Measurements from ENCODE around the gene PKM.
A peak's percentile ranks its signal among the peaks of the same experiment; 100 is the strongest.
"Not testable (repeated sequence)": the region's sequence is repeated elsewhere in the genome, so short reads cannot be mapped to it uniquely, and the experiment has no call there.

PKM gene

DNA sequence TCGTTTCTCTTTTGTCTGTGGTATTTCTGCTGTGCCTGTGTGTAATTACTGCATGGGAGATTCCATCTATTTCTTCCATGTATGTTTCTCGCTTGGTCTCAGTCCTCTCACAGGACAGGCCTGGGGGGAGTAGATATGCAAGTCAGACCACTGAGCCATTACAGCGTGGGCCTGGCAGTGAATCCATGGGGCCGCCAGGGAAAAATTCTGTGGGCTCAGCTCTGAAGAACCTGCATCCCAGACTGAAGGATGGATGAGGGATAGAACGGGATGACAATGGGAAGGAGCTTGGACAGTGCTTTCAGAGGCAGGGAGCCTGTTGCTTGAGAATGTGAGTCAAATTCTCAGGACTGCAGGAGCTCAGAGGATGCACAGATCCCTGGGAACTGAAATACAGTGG lies 58.2 kb downstream of the PKM start:
- Mint-ChIP-seq H3K4me3 (no peak overlapping the region), H3K36me3 (ENCODE audit: low read depth) (no peaks in the 10 kb centered on the region), H3K9me3 (no peaks in the 10 kb centered on the region), H3K27me3 (ENCODE audit: low read depth) (peaks cover 3% of the 10 kb centered on the region), H3K4me1 (ENCODE audit: low read depth) (peaks cover 16% of the 10 kb centered on the region), H3K27ac (no peak overlapping the region)
- no peak for DNase-seq (ENCODE audit: low spot score)

DNA sequence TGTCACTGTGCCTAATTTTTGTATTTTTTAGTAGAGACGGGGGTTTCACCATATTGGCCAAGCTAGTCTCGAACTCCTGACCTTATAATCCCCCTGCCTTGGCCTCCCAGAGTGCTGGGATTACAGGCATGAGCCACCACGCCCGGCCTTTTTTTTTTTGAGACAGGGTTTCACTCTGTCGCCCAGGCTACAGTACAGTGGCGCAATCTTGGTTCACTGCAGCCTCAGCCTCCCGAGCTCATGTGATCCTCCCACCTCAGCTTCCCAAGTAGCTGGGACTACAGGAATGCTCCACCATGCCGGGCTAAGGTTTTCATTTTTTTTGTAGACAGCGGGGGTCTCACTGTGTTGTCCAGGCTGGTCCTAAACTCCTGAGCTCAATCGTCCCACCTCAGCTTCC lies 59.0 kb downstream of the PKM start:
- not testable (repeated sequence) for H3K27ac Mint-ChIP-seq; H3K27me3 Mint-ChIP-seq (ENCODE audit: low read depth); H3K4me3 Mint-ChIP-seq; H3K36me3 Mint-ChIP-seq (ENCODE audit: low read depth); H3K9me3 Mint-ChIP-seq; DNase-seq (ENCODE audit: low spot score)
- peaks cover 17% of the 10 kb centered on the region for H3K4me1 Mint-ChIP-seq (ENCODE audit: low read depth)

DNA sequence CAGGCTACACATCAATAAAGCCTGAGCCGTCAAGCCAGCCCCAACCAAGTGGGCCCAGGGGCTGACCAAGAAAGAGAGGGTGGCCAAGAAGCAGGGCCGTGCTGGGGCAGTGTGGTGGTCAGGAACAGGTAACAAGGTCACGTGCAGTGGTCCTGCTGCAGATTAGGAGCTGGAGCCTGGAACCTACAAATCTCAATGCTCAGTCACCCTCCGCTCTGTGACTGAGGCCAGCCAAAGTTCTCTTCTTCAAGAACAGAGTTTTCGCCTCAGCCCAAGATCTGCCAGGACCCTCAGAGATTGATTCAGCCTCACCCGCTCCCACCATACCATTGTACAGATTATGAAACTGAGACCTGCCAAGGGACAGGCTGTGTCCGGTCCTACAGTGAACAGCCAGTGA lies 60.3 kb downstream of the PKM start:
- peaks cover 17% of the 10 kb centered on the region for H3K4me1 Mint-ChIP-seq (ENCODE audit: low read depth)
- no peak overlapping the region for H3K4me3 Mint-ChIP-seq
- DNase-seq (ENCODE audit: low spot score) = no peak
- no peaks in the 10 kb centered on the region for H3K36me3 Mint-ChIP-seq (ENCODE audit: low read depth)
- peaks cover 9% of the 10 kb centered on the region for H3K27me3 Mint-ChIP-seq (ENCODE audit: low read depth)
- no peak overlapping the region for H3K27ac Mint-ChIP-seq
- no peaks in the 10 kb centered on the region for H3K9me3 Mint-ChIP-seq

DNA sequence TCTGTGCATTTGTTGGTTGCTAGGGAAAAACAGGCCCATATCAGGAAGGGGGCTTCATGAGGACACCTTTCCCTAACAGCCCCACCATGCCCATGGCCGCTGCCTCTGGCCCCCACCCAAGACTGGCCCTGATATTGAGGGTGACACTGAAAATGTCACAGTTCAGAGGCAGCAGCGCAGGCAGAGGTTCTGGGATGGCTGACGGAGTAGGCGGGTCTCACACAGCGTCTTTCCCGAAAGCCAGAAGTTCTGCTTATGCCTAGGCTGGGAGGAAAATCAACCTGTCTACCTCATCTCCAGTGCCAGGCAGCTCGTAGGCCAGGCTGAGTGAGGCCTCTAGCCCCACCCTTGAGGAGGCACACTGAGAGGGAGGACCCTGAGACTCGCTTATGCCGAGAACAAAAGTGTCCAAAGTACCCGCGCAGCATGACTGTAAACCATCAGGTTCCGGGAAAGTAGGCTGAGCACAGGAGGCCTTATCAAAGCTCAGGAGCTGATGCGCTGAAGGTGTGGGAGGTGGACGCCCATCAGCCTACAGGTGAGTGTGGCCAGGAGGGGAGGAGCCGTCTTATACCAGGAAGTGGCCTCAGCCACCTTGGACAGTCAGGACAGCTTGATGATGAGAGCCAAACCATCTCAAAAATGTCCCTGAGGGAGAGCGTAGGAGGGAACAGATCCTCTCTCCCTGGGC lies 60.9 kb downstream of the PKM start:
- Mint-ChIP-seq H3K27me3 (ENCODE audit: low read depth) (peaks cover 9% of the 10 kb centered on the region), H3K9me3 (no peaks in the 10 kb centered on the region)
- no peak for DNase-seq (ENCODE audit: low spot score)

DNA sequence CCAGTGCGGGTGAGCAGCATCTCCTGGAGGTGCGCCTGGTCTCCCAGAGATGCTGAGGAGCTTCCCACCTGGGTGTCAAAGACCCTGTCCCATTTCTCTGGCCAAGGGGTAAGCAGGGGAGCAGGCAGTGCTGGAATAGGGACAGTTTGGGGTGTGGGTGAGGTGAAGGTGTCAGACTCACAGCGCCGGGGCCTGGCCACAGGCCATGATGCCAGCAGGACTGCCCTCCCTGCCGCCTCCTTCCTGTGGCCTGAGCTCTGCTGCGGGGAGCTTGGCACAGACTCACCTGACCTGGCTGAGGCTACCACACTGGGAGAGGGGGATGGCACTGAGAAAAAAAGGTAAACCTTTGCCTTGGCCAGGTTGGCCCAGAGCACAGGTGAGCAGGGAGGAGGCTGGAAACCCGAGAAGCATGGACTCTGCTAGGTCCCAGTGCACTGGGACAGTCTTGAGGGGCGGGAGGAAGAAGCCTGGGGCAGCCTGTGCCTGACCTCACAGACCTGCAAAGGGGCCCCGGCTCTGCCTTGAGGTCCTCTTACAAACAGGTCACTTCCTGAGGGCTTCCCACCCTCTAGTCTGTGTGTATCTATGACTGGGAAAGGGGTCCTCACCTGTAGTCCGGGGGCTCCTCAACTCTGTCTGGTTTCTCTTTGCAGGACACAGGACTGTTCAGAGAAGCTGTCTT lies 61.6 kb downstream of the PKM start:
- Mint-ChIP-seq H3K9me3 (no peaks in the 10 kb centered on the region), H3K4me3 (no peak overlapping the region), H3K27me3 (ENCODE audit: low read depth) (peaks cover 6% of the 10 kb centered on the region), H3K36me3 (ENCODE audit: low read depth) (no peaks in the 10 kb centered on the region), H3K27ac (no peak overlapping the region), H3K4me1 (ENCODE audit: low read depth) (peaks cover 17% of the 10 kb centered on the region)
- DNase-seq (ENCODE audit: low spot score) = no peak

More for the DNA sequence above, 60.9 kb downstream of the PKM start:
- Mint-ChIP-seq H3K27ac (no peak overlapping the region), H3K4me3 (no peak overlapping the region), H3K4me1 (ENCODE audit: low read depth) (peaks cover 17% of the 10 kb centered on the region), H3K36me3 (ENCODE audit: low read depth) (no peaks in the 10 kb centered on the region)

DNA sequence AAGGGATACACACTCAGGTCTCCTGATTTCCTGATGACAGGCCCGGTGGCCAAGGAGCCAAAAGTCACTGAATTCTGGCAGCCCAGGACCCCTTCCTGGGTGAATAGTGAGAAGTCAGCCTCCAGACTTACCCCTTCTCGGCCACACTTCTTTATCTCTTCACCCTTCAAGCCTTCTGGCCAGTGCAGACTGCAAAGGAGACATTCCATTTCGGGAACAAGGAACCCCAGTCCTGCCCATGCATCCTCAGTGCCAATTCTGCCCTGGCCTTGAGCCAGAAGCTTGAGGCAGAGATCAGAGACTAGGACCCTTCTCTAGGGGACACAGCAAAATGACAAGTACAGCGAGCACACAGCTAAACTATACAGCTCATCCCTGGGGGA lies 62.2 kb downstream of the PKM start:
- Mint-ChIP-seq H3K4me1 (ENCODE audit: low read depth) (peaks cover 17% of the 10 kb centered on the region), H3K9me3 (no peaks in the 10 kb centered on the region), H3K36me3 (ENCODE audit: low read depth) (no peaks in the 10 kb centered on the region), H3K27me3 (ENCODE audit: low read depth) (peaks cover 6% of the 10 kb centered on the region), H3K27ac (no peak overlapping the region), H3K4me3 (peak overlapping the region; percentile 32)
- no peak for DNase-seq (ENCODE audit: low spot score)

DNA sequence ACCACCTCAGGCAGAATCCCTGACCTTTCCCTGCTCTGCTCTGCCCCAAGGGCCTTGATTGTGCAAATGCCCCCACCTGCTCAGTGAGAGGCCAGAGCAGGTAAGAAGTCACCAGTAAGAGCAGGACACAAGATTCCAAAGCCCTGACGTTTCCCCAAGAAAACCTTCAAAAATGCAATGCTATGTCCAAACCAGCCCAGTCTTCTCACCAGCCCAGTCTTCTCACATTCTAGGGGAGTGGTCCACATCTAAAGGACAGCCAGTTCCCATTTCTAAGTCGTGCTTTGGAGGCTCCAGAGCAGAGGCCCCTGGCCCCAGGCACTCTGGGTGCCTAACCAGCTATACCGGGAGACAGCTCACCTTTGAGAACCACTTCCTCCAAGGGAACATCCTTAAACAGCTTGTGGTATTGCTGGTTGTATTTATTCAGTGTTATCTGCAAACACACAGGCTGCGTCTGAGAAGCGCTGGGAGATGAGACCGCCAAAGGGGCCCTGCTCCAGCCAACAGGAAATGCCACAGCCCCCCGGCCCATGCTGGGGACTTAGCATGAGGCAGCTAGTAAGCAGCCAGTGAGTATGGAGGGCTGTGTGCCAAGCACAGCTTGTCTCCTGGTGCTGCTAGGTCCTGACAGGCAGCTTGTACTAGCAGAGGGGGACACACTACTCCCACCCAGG lies 62.7 kb downstream of the PKM start:
- Mint-ChIP-seq H3K36me3 (ENCODE audit: low read depth) (no peaks in the 10 kb centered on the region), H3K27ac (no peak overlapping the region), H3K4me1 (ENCODE audit: low read depth) (peaks cover 17% of the 10 kb centered on the region), H3K4me3 (peak overlapping the region; percentile 35), H3K9me3 (no peaks in the 10 kb centered on the region), H3K27me3 (ENCODE audit: low read depth) (peaks cover 6% of the 10 kb centered on the region)
- DNase-seq (ENCODE audit: low spot score) = peak; percentile 4

DNA sequence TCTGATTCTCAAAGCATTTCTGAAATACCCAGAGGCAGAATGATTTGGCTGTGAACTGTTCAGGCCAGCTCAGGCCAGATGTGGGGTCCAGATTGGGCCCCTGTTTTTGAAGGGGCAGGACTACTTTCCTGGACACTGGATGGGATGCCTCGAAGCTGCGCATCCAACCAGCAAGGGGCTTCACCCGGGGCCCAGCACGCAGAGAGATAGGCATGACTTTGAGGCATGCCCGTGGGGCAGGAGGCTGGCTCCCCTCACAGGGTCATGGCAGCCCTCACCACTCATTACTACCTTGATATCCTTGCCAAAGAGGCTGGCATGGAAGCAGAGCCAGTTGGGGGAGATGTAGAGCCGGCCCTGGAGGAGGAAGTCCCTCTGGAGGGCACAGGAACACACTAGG lies 63.5 kb downstream of the PKM start:
- Mint-ChIP-seq H3K4me3 (no peak overlapping the region), H3K4me1 (ENCODE audit: low read depth) (peaks cover 17% of the 10 kb centered on the region), H3K27me3 (ENCODE audit: low read depth) (peaks cover 6% of the 10 kb centered on the region), H3K9me3 (no peaks in the 10 kb centered on the region), H3K36me3 (ENCODE audit: low read depth) (no peaks in the 10 kb centered on the region), H3K27ac (no peak overlapping the region)
- no peak for DNase-seq (ENCODE audit: low spot score)

DNA sequence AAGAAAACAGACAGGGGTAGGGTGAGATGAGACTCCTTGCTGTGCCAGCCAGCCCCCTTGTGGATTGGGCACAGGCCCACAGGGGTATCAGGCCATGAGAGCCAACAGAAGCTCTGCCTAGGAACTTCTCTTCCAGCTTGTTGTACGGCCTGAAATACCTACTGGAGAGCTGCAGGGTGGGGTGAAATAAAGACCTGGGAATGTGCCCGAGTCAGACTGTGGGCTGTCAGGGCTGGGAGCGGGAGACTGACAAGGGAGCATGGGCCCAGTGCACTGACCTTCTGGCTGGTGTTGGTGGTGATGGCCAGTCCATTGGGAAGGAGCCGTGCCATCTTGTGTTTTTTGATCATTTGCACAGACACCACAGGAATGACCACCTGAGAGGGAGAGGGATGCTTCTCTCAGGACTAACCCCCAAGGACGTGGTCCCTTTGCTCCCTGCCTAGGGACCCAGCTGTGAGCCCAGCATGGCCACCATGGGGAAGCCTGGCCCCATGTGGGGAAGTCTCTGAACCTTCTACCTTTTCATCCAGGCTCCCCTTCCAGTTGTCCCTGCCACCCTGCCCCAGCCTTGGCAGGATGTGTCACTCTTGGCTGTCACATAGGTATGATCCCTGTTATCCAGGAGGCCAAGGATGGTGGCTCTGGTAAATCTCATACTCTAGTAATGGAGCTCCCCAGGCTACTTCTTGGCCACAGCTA lies 64.1 kb downstream of the PKM start:
- H3K36me3 Mint-ChIP-seq (ENCODE audit: low read depth) = no peaks in the 10 kb centered on the region
- peaks cover 6% of the 10 kb centered on the region for H3K27me3 Mint-ChIP-seq (ENCODE audit: low read depth)
- no peak overlapping the region for H3K4me3 Mint-ChIP-seq
- no peaks in the 10 kb centered on the region for H3K9me3 Mint-ChIP-seq
- H3K4me1 Mint-ChIP-seq (ENCODE audit: low read depth) = peaks cover 17% of the 10 kb centered on the region
- H3K27ac Mint-ChIP-seq = no peak overlapping the region
- DNase-seq (ENCODE audit: low spot score) = no peak

DNA sequence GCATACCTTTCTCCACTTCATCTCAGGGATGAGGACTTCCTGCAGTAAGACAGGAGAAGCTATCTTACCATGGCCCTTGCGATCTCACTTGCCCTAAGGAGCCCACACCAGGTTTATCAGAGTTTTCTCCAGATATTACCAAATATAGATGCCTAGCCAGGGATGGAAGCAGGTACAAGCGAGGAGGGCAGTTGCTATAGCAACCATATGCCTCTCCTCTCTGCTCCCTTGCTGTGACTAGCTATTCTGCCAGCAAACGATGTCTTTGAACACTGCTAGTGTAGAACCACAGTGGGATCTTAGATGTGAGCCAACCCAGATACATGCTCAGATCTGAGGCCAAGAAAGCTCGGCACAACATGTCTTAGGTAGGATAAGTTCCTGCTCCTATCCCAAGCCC lies 67.3 kb downstream of the PKM start:
- H3K4me3 Mint-ChIP-seq = no peak overlapping the region

DNA sequence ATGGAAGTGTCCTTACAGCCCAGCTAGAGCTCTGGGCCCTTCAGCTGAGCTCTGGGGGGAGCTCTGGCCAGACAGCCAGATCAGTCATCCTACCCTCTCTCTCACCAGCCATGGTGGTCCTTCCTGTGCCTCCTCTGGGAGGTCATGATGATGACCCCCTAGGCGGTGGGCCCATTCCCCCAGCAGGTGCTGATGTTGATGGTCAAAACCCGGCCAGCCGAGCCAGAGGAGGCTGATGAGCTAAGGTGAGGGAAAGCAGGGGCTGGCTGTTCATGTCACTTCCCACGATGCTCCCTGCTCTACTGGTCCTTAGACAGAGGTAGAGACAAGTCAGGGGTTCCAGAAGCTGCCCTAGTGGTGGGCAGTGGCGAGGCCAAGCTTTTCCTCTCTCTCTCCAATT lies 68.4 kb downstream of the PKM start:
- Mint-ChIP-seq H3K9me3 (no peaks in the 10 kb centered on the region), H3K27ac (no peak overlapping the region), H3K27me3 (ENCODE audit: low read depth) (peaks cover 6% of the 10 kb centered on the region), H3K36me3 (ENCODE audit: low read depth) (no peaks in the 10 kb centered on the region), H3K4me3 (no peak overlapping the region), H3K4me1 (ENCODE audit: low read depth) (no peaks in the 10 kb centered on the region)
- DNase-seq (ENCODE audit: low spot score) = no peak

More for the DNA sequence above, 67.3 kb downstream of the PKM start:
- Mint-ChIP-seq H3K27ac (no peak overlapping the region), H3K4me1 (ENCODE audit: low read depth) (peaks cover 10% of the 10 kb centered on the region), H3K27me3 (ENCODE audit: low read depth) (peaks cover 6% of the 10 kb centered on the region), H3K36me3 (ENCODE audit: low read depth) (no peaks in the 10 kb centered on the region), H3K9me3 (no peaks in the 10 kb centered on the region)
- DNase-seq (ENCODE audit: low spot score) = no peak

DNA sequence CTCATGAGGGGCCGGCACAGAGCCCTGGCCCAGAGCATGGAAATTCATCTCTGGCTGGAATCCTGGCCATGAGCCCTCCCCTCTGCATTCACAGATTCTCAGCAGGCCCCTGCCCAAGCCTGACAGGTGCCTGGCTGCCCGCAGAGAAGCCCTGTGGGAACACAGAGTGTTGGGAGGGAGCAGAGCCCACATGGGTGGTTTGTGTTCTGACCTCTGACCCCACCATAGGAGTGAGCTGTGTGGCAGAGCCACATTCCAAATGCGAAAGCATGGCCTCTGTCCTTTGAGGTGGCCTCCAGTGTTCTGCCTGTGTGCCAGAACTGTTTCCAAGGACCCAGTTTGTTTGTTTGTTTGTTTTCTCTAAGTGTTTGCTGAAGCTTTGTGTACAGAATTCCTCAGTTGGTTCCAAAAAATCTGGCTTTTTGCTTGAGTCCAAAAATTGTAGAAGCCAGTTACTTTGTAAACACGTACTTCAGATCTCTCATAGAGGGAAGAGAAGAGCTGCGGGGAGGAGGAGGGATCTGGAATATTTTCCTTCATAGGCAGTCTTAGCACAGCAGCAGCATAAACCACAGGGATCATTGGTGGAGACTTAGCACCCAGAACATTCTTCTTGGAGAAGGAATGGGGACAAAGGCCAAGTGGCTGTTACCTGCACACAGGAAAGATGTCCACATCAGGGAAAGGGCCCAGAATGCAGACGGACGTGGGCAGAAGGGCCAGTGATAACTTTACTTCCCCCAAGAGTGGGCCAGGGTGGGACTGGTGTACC lies 69.4 kb downstream of the PKM start:
- H3K36me3 Mint-ChIP-seq (ENCODE audit: low read depth) = no peaks in the 10 kb centered on the region
- H3K27ac Mint-ChIP-seq = no peak overlapping the region
- H3K4me3 Mint-ChIP-seq = no peak overlapping the region
- no peaks in the 10 kb centered on the region for H3K9me3 Mint-ChIP-seq
- no peak for DNase-seq (ENCODE audit: low spot score)
- H3K4me1 Mint-ChIP-seq (ENCODE audit: low read depth) = no peaks in the 10 kb centered on the region
- peaks cover 2% of the 10 kb centered on the region for H3K27me3 Mint-ChIP-seq (ENCODE audit: low read depth)

DNA sequence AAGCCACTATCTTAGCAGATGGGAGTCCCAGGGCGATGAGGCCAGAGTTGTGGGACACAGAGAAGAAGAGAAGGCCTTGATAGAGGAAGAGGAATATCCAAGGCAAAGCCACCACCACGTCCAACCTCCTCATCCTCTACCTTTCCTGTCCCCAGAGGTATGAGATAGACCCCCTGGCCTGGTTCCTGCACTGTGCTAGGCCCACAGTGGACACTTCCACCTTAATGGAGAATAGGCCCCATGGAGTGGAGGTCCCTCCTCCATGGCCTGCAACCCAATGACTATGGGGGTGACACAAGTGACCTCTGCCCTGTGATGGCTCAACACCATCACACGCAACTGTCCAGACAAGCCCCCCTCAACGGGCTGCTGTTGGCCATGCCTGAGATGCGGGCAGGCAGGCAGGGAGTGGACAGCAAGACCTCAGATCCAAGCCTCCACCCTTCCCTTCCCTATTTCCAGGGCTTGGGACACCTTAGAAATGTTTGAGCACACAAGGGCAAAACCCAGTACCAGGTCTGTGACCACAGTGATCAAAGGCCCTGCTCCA lies 70.2 kb downstream of the PKM start:
- Mint-ChIP-seq H3K36me3 (ENCODE audit: low read depth) (no peaks in the 10 kb centered on the region), H3K9me3 (no peaks in the 10 kb centered on the region), H3K4me1 (ENCODE audit: low read depth) (peaks cover under 1% of the 10 kb centered on the region), H3K4me3 (no peak overlapping the region), H3K27ac (no peak overlapping the region), H3K27me3 (ENCODE audit: low read depth) (no peaks in the 10 kb centered on the region)
- DNase-seq (ENCODE audit: low spot score) = no peak

All from T-helper 2 cell treated with Interferon-gamma antibody and Interleukin-4, amounts not matched to agents 5 μg/mL and 100 μg/mL, for 36 hours (primary cell).